ENCODE results near the gene PDHX. TPM values are rescaled to one million over a fixed set of nuclear protein-coding genes. Genes with fewer than 3 reads are reported as not detected.

Gene PDHX
- total and polyA plus RNA-seq, 10 of the 15 experiments (the other 5 are each of a cell fraction or from before 2014, with no cell fraction given) = 14.5 to 41.9 (median 28.0) TPM

DNA sequence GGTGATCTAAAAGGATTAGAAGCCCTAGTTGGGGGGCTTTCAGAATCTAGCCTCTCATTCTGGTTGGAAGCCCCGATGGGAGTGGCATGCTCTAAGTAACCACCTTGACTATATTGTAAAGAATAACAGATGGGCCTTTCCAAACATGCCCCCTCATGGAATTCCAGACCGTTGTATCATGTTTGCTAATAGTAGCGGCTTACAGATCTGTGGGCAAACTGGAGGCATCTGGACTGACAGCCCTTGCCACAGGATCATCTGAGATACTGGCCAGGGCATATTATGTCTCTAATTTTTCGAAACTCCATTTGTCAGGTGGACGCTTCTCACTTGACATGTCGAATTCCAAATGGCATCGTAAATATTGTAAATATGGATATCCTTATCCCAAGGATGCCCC lies 10.8 kb upstream of the PDHX start:
- ChIA-PET RAD21 (ENCODE audit: unreplicated experiment) (no interaction called here), POLR2A (no interaction called here), CTCF (no interaction called here), SMC1A (ENCODE audit: uncharacterized antibody, unreplicated experiment) (no interaction called here)
- Histone ChIP-seq H3K4me1 (ENCODE audit: control insufficient read depth, insufficient read depth, low read length) (peaks cover 4% of the 10 kb centered on the region; the same call in 1 of the 2 replicates), H3K79me2 (ENCODE audit: control insufficient read depth, insufficient read depth, low read length) (no peaks in the 10 kb centered on the region; the same call in 1 of the 2 replicates), H3K4me3 (no peak overlapping the region), H3K9ac (ENCODE audit: control insufficient read depth, insufficient read depth, low read length) (no peak overlapping the region), H3K9me3 (replicated peaks; ENCODE audit: control insufficient read depth, insufficient read depth, low read length) (peaks cover 5% of the 10 kb centered on the region), H3K36me3 (ENCODE audit: control insufficient read depth in 2 of 2, insufficient read depth in 2 of 2, low read length in 1 of 2) (no peaks in the 10 kb centered on the region), H2AFZ (ENCODE audit: control insufficient read depth, low read depth, low read length) (no peak overlapping the region), H3K27ac (ENCODE audit: control insufficient read depth, insufficient read depth) (no peak overlapping the region), H3K4me2 (ENCODE audit: control insufficient read depth, insufficient read depth) (no peak overlapping the region), H4K20me1 (ENCODE audit: control insufficient read depth, insufficient read depth) (no peaks in the 10 kb centered on the region), H3K27me3 (replicated peaks in 1 of 2; ENCODE audit: control insufficient read depth in 2 of 2, insufficient read depth in 2 of 2, low read length in 1 of 2) (no peaks in the 10 kb centered on the region)
- in situ Hi-C loops (cut with MboI) = no loop called here
- intact Hi-C loops (cut with micrococcal nuclease; ENCODE audit: unreplicated experiment) = no loop called here
- no peak for FAIRE-seq
- no peak for DNase-seq (ENCODE audit: low read depth, low spot score)
- no TSS peak for BruUV-seq (replicated peaks)
- WGBS (ENCODE audit: insufficient coverage, insufficient replicate concordance, low lambda C conversion rate, missing lambda C conversion rate) = 96% methylated on average over 7 of the region's 7 CpGs
- no peak for TF ChIP-seq HDGF (IDR thresholded peaks at IDR 0.05)
- no peak for TF ChIP-seq ETV6 (conservative IDR thresholded peaks at IDR 0.05 in 1 of 2, IDR thresholded peaks at IDR 0.05 in 1 of 2; ENCODE audit: borderline replicate concordance in 1 of 2, low read depth in 1 of 2)
- no peak for TF ChIP-seq SPI1 (IDR thresholded peaks at IDR 0.05; ENCODE audit: borderline replicate concordance, insufficient read depth, low read depth, low read length)
- TF ChIP-seq TCF3 (IDR thresholded peaks at IDR 0.05; ENCODE audit: borderline replicate concordance, insufficient read depth, low read depth, low read length) = no peak
- TF ChIP-seq PAX8 (IDR thresholded peaks at IDR 0.05) = no peak
- no peak for TF ChIP-seq MEF2B (IDR thresholded peaks at IDR 0.05; ENCODE audit: partially characterized antibody, poor library complexity, severe bottlenecking)
- no peak for TF ChIP-seq NFYB (IDR thresholded peaks at IDR 0.05; ENCODE audit: insufficient read depth, low read depth, low read length)
- TF ChIP-seq, protein P1, sequence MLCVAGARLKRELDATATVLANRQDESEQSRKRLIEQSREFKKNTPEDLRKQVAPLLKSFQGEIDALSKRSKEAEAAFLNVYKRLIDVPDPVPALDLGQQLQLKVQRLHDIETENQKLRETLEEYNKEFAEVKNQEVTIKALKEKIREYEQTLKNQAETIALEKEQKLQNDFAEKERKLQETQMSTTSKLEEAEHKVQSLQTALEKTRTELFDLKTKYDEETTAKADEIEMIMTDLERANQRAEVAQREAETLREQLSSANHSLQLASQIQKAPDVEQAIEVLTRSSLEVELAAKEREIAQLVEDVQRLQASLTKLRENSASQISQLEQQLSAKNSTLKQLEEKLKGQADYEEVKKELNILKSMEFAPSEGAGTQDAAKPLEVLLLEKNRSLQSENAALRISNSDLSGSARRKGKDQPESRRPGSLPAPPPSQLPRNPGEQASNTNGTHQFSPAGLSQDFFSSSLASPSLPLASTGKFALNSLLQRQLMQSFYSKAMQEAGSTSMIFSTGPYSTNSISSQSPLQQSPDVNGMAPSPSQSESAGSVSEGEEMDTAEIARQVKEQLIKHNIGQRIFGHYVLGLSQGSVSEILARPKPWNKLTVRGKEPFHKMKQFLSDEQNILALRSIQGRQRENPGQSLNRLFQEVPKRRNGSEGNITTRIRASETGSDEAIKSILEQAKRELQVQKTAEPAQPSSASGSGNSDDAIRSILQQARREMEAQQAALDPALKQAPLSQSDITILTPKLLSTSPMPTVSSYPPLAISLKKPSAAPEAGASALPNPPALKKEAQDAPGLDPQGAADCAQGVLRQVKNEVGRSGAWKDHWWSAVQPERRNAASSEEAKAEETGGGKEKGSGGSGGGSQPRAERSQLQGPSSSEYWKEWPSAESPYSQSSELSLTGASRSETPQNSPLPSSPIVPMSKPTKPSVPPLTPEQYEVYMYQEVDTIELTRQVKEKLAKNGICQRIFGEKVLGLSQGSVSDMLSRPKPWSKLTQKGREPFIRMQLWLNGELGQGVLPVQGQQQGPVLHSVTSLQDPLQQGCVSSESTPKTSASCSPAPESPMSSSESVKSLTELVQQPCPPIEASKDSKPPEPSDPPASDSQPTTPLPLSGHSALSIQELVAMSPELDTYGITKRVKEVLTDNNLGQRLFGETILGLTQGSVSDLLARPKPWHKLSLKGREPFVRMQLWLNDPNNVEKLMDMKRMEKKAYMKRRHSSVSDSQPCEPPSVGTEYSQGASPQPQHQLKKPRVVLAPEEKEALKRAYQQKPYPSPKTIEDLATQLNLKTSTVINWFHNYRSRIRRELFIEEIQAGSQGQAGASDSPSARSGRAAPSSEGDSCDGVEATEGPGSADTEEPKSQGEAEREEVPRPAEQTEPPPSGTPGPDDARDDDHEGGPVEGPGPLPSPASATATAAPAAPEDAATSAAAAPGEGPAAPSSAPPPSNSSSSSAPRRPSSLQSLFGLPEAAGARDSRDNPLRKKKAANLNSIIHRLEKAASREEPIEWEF (IDR thresholded peaks at IDR 0.05; ENCODE audit: insufficient replicate concordance, low read depth, low read length) = no peak
- ATAC-seq = no peak

All from GM12878 (cell line).